GM12891 (cell line): ENCODE results near the gene HERC5. TPM values are rescaled to one million over a fixed set of nuclear protein-coding genes. Genes with fewer than 3 reads are reported as not detected.

Source experiments
- DNase-seq: peaks from one replicate; pipeline ENCODE4 v3.0.0; 2011; ENCODE audit warnings: low spot score; ENCODE audit not compliant: insufficient read length
- FAIRE-seq: peaks from 2 replicates; lab custom pipeline; 2011; peaks lifted over from hg19 to GRCh38; lab: Jason Lieb, UNC
- PAX5 ChIP-seq: IDR thresholded peaks from 2 replicates; pipeline ENCODE4 v1.6.1; 2011; ENCODE audit warnings: low read length, moderate library complexity, mild to moderate bottlenecking; ENCODE audit not compliant: insufficient read depth, severe bottlenecking
- POLR2A ChIP-seq: IDR thresholded peaks from 2 replicates; pipeline ENCODE4 v1.6.1; 2011; ENCODE audit warnings: low read depth, low read length, control low read depth
- POLR2AphosphoS5 ChIP-seq: IDR thresholded peaks from 2 replicates; pipeline ENCODE4 v1.6.1; 2011; ENCODE audit warnings: low read depth, low read length, control low read depth
- POU2F2 ChIP-seq: IDR thresholded peaks from 2 replicates; pipeline ENCODE4 v1.6.1; 2011; ENCODE audit warnings: low read depth, mild to moderate bottlenecking, control low read depth, low read length, moderate library complexity
- SPI1 ChIP-seq: IDR thresholded peaks from 2 replicates; pipeline ENCODE4 v1.6.1; 2011; ENCODE audit warnings: low read depth, low read length, control low read depth
- TAF1 ChIP-seq: IDR thresholded peaks from 2 replicates; pipeline ENCODE4 v1.6.1; 2011; ENCODE audit warnings: low read depth, low read length, control low read depth
- polyA plus RNA-seq: library from polyadenylated mRNA; unstranded; fragments of >200 nt; gene quantifications from one replicate; pipeline ENCODE4 v1.2.1, GENCODE V29; 2012; ENCODE audit warnings: low read depth, missing spikeins, inconsistent platforms; ENCODE audit not compliant: missing spikeins

HERC5 gene
- polyA plus RNA-seq: 15.8 TPM

DNA sequence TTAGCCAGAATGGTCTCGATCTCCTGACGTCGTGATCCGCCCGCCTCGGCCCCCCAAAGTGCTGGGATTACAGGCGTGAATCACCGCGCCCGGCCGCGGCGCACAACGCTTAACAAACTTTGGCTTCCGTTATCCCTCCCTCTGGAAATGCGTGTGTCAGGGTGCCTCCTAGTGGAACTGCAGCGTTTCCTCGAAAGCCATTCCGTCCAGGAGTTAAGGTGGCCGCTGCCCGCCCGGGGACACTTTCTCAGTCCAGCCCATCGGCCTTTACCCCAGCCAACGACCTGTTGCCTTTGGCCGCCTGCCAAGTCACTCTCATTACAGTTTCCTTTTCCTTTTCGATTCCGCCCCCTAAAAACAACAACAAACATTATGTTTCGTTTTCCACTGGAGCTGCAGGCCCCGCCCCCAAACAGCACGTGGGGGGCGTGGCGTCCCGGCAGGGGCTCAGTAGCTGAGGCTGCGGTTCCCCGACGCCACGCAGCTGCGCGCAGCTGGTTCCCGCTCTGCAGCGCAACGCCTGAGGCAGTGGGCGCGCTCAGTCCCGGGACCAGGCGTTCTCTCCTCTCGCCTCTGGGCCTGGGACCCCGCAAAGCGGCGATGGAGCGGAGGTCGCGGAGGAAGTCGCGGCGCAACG, at the start of gene HERC5:
Gene HERC5 (plus strand): TSS at position 450 of the 637 bp plus-strand sequence. CDS start 151 bp downstream, at position 601.
- FAIRE-seq: peak; percentile 98
- TF ChIP-seq PAX5 (no peak), POLR2A (peak; percentile 36; the same call in 1 of the 2 replicates), POLR2AphosphoS5 (peak; percentile 57; the same call in 1 of the 2 replicates)
- peak; percentile 86 for DNase-seq

GRCh38 chr4:88409206-88409605, 47.7 kb upstream of the HERC5 start:
- TF ChIP-seq POU2F2: no peak
- TF ChIP-seq PAX5: no peak
- no peak for TF ChIP-seq SPI1
- no peak for TF ChIP-seq TAF1
- TF ChIP-seq POLR2A: no peak
- TF ChIP-seq POLR2AphosphoS5: no peak
- no peak for DNase-seq
- no peak for FAIRE-seq

DNA sequence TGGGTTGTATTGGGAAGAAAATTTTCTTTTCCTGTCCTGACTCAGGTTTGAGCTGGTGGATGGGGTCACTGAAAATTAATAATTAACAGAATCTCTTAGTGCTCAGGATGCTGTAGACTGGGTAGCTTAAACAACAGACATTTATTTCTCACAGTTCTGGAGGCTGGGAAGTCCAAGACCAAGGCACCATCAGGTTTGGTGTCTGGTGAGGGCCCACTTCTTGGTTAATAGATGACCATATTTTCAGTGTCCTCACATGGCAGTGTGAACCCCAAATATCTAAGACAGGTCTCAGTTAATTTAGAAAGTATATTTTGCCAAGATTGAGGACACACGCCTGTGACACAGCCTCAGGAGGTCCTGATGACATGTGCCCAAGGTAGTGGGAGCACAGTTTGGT, 47.1 kb upstream of the HERC5 start:
- no peak for TF ChIP-seq TAF1
- TF ChIP-seq POLR2A: no peak
- TF ChIP-seq POLR2AphosphoS5: no peak
- TF ChIP-seq POU2F2: no peak
- TF ChIP-seq SPI1: no peak
- TF ChIP-seq PAX5: no peak
- no peak for FAIRE-seq
- DNase-seq: no peak

- DNase-seq: no peak
- FAIRE-seq: no peak
- TF ChIP-seq POU2F2 (no peak), TAF1 (no peak), PAX5 (no peak), SPI1 (peak; percentile 63)
Observed at GRCh38 chr4:88411491-88412096, 45.3 kb upstream of the HERC5 start.

GRCh38 chr4:88413801-88414200, 43.1 kb upstream of the HERC5 start:
- TF ChIP-seq POU2F2 (no peak), PAX5 (no peak), TAF1 (no peak), SPI1 (no peak), POLR2AphosphoS5 (no peak), POLR2A (no peak)
- no peak for FAIRE-seq
- DNase-seq: no peak

GRCh38 chr4:88414755-88415154, 42.2 kb upstream of the HERC5 start:
- FAIRE-seq (no peak), DNase-seq (no peak)
- TF ChIP-seq SPI1: no peak
- TF ChIP-seq PAX5: no peak
- TF ChIP-seq POU2F2: no peak
- TF ChIP-seq TAF1: no peak
- TF ChIP-seq POLR2A: no peak
- TF ChIP-seq POLR2AphosphoS5: no peak

DNA sequence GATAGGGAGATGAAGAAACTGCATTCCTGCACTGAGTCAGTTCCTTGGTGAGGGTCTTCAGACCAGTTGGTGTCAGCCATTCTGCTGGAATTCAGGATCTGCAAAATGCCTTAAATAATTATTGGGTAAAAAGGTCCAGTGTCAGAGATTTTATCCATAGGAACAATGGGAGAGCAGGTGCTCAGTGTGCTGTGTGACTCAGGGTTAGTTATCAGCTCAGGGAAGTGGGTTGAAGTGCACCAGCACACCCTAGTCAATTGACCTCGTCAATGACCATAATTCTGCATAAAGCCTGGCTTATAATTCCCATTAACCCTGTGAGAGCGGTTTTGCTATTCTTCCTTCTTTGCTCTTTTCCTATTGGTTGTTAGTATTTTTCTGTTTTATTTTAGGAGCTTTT, 40.9 kb upstream of the HERC5 start:
- FAIRE-seq: no peak
- TF ChIP-seq POLR2A (no peak), POLR2AphosphoS5 (no peak), SPI1 (no peak), POU2F2 (no peak), TAF1 (no peak), PAX5 (no peak)
- no peak for DNase-seq

GRCh38 chr4:88418411-88418810, 38.5 kb upstream of the HERC5 start:
- FAIRE-seq: no peak
- TF ChIP-seq POU2F2 (no peak), PAX5 (no peak), POLR2A (no peak), SPI1 (no peak), TAF1 (no peak)
- DNase-seq: no peak

DNA sequence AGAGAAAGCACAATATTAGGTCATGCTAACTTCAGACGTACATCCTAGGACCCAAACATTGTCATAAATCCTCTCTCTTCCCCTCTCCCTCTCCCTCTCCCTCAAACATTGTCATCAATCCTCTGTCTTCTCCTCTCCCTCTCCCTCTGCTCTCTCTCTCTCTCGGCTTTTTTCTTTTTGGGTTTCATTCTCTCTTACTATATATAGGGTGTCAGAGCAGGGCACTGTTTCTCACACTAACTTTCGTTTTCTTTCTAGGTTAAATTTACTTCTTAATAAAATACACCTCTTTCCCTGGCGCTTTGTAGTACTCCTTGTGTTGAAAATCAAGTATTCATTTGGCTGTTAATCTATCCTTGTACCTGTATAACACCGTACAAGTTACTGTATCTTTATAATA, 37.0 kb upstream of the HERC5 start:
- DNase-seq (no peak), FAIRE-seq (no peak)
- no peak for TF ChIP-seq PAX5
- no peak for TF ChIP-seq POU2F2
- no peak for TF ChIP-seq POLR2AphosphoS5
- no peak for TF ChIP-seq POLR2A
- no peak for TF ChIP-seq SPI1
- TF ChIP-seq TAF1: no peak

DNA sequence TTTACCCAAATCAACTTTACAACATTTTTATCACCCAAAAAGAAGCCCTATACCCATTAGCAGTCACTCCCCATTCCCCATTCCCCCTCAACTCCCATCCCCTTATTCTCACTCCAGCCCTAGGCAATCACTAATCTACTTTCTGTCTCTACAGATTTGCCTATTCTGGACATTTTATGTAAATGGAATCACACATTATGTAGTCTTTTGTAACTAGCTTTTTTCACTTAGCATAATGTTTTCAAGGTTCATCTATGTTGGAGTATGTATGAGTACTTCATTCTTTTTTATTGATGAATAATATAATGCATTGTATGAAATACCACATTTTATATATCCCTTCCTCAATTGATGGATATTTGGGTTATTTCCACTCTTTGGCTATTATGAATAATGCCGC, 36.1 kb upstream of the HERC5 start:
- no peak for DNase-seq
- TF ChIP-seq PAX5: no peak
- FAIRE-seq: no peak
